GM19099 (cell line): ENCODE results near the gene ABCA7.

ENCODE experiments used
- POLR2A ChIP-seq: IDR thresholded peaks from 3 replicates; pipeline ENCODE4 v1.6.1; 2011; ENCODE audit warnings: low read depth; ENCODE audit not compliant: insufficient read length; ENCODE audit errors: extremely low read depth

Gene ABCA7

DNA sequence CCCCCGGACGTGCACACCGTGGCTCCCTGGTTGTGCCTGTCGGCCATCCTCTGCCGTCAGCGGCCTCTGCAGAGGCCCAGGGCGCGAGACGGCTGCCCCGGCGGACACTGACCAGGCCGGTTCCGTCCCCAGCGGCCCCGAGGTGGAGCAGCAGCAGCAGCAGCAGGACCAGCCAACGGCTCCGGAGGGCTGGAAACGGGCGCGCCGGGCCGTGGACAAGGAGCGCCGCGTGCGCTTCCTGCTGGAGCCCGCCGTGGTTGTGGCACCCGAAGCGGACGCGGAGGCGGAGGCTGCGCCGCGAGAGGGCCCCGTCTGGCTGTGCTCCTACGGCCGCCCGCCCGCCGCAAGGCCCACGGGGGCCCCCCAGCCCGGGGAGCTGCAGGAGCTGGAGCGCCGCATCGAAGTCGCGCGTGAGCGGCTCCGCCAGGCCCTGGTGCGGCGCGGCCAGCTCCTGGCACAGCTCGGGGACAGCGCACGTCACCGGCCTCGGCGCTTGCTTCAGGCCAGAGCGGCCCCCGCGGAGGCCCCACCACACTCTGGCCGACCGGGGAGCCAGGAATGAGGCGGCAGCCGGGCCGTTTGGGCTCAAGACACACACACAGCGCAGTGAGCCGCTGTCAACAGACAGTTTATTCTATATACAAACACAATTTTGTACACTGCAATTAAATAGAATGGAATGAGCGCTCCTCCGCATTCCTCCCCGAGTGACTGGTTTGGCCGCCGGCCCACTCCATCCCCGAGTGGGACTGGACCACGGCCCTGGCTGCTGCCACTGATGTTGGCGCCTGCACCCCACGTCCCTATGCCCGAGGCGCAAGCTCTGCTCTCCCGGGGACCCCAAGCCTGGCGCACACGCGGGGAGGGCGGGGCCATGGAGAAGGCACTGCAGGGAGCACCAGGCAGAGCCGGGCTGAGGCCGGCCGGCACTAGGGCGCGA is 30.6 kb upstream of the ABCA7 start:
- TF ChIP-seq POLR2A: no peak

DNA sequence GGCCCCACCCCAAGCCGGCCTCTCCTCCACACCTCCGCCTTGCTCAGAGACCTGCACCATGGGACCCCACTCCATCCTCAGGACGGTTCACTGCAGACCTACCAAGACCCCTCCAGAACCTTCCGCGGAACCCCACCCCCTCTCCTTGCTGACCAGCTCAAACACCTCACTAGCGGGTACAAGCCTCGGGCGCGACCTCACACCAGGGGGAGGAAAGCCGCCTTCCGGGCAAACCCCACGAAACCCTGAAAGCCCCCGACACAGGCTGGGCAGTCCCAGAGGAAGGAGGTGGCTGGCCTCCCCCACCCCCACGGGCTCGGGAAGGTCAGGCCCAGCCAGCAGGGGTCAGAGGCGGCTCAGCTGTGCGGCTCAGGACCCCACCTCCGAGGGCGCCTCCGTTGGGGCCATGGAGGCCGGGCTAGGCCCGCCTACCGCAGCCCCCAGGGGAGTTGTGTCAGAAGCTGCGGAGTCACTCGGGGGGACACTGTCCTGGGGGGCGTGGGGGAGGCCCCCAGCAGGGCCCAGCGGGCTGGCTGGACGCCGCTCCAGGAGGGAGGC is 29.8 kb upstream of the ABCA7 start:
- TF ChIP-seq POLR2A: no peak

DNA sequence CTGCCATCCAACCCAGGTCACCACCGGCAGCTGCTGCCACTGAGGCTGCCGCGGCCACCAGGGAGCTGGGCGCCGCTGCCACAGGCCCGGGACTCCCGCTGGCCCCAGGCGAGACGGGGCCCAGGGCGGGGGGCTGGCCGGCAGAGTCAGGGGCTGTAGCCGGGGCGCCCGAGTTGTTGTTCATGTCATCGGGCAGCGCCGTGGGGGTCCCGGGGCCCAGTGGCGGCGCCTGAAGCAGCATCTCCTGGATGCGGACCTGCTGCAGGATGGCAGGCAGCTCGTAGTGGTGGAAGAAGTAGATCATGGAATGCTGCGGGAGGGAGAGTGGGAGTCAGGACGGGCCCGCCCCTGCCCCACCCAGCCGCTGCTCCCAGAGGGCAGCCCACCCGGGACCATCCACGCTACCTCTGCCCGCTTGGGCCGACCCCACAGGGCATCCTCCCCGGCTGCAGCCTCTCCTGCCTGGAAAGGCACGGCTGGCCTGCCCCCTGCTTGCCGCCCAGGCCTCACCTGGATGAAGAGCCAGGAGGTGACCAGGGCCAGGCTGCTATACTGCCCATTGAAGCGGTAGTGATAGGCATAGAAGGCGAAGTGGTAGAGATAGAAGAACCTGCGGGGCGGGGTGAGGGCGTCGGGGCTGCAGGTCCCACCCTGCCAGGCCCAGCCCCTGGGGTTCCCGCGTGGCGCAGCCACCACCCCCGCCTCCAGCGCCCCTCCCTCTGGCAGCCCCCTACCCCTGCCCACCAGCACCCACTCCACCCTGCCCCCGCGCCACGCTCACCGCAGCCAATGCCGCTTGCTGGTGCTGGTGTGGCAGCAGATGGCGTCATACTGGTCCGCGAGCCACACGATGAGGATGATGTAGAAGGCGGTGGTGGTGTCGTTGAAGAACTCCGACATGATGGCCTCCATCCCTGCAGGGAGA is 29.1 kb upstream of the ABCA7 start:
- TF ChIP-seq POLR2A: no peak

DNA sequence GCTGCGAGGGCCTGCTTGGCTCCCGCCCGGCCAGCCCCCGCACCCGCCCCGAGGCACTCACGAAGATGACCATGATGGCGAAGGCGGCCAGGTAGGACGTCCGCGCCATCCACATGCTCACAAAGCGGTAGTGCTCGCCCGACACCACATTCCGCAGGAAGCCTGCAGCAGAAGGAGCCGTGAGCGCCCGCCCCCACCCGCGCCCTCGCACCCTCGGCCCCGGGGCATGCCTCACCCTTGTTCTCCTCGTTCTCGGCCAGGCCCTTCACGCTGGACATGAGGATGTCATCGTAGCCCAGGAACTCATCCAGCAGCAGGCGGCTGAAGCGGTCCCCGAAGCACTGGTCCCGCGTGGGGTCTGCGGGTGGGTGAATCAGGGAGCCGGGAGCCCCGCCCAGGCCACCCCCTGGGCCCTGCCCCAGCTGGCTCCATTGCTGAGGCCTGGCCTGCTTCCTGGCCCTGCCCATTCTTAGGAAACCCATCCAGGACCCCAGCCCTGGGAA is 28.0 kb upstream of the ABCA7 start:
- TF ChIP-seq POLR2A: no peak

DNA sequence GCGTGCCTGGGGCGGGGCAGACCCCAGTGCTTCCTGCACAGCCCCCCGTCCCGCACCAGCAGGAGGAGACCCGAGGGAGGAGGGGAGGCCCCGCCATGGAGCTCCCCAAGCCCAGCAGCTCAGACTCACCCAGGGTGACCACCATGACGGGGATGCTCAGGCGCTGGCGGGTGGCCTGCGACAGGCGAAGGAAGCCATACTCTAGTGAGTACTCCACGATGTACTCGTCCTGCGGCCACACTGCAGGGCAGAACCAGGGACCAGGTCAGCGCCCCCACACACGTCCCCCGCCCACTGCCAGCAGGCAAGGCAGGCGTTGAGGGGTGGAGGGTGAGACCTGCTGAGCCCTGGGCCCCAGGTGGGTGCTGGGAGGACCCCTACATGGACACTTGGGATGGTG is 27.6 kb upstream of the ABCA7 start:
- TF ChIP-seq POLR2A: no peak

DNA sequence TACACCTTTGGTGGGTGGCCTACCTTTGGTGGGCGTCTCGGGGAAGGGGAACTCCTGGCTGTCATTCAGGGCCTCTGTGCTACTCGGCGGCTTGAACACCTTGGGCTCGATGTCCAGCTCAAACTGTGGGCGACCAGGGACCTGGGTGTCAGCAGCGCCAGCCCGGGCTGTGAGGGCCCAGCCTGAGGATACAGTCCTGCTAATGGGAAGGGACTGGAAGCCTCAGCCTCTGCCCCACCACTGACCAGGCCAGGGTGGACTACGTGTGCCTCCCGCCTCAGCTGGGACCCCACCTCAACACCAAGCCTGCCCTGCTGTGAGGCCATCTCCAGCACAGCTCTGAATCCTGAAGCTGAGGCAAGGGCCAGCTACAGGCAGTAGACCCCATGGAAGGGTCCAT is 26.7 kb upstream of the ABCA7 start:
- peak; percentile 7 for TF ChIP-seq POLR2A

DNA sequence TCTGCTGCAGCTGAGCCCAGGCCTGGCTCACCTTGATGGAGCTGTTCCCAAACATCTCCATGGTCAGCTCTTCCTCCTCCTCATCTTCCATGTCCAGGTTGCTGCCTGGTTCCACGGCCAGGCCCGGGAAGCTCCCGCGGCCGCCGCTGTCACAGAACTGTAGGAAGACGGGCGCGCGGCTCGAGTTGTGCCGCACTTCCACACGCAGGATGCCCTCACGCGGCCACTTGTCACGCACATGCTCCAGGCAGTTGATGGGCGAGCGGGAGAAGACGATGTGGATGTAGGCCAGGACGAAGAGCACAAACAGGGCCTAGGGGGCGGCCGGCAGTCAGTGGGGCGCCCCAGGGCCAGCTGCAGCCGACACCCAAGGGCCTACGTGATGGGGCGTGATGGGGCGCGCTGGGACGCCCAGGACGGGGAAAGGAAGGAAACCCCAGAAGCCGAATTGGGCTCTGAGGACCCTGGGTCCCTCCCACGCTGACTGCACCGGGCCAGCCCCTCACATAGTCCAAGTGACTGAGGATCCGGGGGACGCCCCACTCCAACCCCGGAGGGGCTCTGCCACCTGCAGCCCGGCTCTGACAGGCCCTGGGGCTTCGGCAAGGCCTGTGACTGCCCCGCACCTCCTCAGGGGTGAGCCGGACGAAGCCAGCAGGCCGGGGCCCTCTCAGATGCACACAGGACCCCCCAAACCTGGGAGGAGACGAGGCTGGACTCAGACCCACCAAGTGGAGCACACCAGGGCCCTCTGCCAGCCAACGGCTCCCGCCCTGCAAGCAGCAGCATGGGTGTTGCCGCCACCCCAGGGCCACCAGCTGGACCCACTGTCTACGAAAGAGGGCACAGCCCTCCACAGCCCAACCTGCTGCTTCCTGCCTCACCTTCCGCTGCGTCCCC is 25.5 kb upstream of the ABCA7 start:
- TF ChIP-seq POLR2A: no peak

DNA sequence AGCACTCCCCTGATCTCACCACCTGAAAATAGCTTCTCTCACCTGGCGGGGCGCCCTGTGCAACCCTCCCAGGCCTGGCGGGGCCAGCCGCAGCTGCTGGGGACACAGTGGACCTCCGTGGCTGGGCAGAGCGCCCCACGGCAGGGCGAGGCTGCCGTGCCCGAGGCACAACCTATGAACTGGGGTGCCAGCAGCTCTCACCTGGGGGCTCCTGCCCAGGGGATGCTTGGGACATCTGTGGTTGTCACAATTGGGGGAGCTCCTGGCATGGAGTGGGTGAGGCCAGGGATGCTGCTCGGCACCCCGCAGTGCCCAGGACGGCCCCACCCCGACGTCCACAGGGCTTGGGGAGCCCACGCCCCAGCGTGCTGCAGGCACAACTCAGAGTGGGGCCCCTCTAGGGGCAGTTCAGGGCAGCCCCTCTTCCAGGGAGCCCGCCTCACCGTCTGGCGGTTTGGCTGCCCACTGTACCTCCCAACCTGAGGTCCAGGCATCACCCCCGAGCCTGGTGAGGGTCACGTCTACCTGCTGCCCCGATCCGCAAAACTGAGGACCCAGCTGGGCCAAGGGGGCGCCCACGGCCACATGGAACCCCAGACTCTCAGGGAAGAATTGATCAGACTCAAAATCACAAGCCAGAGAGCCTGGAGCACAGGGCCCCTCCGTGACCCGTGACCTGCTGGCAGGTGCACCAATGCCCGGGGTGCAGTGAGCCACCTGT is 24.7 kb upstream of the ABCA7 start:
- TF ChIP-seq POLR2A: no peak

DNA sequence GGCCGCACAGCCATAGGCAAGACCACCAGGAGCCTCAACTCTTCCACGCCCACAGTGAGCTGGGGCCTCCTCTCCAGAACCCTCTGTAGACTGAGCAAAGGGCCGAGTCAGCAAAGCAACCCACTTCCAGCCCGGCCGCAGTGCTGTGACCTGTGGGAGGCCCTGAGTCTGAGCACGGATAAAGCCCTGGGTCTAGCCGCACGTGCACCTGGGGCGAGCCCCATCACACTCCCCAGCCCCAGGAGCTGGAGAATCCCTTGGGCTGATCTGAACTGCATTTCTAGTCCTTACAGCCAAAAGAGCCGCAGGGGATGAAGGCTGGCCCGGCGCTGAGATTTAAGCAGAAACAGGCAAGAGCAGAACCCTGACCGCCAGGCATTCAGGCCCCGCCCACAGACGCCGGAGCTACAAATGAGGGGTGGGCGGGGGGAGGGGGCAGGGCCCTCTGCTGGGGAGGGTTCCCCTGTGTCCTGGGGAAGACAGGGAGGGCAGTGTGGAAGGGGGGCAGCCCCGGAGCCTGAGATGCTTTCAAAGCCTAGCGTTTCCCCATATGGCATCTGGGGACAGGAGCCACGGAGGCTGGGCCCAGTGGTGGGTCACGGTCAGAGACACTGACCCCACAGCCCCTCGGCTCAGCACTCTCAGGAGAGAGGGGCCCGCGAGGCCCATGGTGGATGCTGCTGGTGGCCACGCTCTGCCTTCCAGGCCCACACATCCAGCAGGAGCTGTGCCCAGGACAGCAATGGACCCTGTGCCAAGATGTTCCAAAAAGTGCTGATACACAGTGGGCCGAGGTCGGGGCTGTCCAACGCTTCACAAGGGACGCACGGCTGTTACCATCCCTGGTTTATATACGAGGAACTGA is 23.9 kb upstream of the ABCA7 start:
- TF ChIP-seq POLR2A: no peak

DNA sequence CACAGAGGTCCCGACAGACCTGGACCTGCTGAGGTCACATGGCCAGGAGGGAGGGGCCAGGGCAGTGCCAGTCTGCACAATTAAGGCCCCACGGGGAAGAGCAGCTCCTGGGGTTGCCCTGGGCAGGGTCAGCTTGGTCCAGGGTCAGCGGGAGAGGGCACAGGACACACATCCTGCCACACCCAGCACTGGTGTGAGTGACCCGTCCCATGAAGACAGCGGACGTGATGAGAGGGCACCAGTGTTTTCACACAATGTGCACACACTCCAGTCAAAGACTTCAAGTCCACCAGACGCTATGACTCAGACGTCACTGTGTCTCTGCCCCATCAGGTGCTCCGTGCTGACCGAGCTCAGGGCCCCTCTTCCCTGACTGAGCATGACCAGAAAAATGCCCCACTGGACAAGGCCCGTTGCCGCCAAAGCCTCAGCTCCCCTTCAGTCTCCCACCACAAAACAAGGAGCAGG is 23.2 kb upstream of the ABCA7 start:
- no peak for TF ChIP-seq POLR2A

DNA sequence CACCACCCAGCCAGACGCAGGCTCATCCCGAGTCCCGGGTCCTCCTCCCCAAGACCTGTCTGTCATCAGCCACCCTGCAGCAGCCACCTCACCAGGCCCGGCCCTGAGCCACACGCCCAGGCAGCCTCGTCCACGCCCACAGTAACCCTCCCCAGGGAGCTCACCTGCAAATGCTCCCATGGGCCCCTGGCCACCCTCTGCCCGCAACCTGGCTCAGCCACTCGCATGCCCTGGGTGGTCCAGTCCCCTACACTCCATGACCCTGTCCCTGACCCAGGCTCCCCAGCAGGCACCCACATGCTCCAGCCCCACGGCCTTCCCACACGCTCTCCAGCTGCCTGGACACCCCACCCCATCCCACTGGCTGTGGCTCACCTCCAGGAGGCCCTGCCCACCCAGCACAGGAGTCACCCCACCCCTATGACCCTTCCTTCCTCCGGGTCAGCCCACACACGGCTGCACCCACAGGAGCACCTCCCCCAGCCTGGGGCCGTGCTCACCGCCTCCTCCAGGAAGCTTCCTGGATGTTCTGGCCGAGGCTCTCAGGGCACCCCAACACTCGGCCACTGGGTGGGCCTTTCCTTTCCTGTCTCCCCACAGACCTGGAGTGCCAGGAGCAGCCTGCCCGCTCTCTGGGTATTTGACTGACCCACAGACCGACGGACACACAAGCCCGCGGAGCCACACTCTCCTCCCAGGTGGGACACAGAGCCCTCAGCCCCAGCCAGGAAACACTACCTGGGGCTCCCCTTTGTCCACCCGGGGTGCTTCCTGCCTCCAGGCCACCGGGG is 22.6 kb upstream of the ABCA7 start:
- no peak for TF ChIP-seq POLR2A

DNA sequence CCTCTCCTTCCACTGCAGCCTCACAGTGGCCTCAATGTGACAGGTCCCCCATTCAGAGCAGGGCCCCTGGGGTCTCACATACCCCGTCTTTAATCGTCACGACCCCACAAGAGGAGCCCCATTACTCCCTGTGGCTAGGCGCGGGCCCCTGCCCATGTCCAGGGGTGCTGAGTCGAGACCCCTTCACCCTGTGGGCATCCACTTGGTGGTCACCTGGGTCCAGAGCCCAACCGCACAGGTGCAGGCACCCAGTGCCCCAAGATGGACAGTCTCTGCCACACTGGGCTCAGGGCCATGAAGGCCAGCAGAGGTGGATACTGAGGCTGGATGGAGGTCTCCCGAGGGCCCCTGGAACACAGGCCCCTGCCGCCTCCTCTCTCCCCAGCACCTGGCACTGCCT is 22.0 kb upstream of the ABCA7 start:
- TF ChIP-seq POLR2A: no peak

DNA sequence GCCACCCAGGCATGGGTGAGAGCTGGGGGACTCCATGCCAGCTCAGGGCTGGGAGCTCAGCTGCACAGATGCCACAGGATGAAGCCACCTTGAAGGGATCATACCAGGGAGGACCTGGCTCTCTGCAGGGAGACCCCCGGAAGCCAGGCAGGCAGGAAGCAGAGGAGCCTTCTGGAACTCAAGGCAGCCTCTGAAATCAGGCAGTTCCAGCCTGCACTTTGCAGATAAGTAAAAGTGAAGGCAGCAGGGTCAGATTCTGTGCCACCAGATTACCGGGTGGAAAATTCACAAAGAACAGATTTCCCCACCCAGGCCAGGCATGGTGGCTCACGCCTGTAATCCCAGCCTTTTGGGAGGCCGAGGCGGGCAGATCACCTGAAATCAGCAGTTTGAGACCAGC is 21.5 kb upstream of the ABCA7 start:
- TF ChIP-seq POLR2A: no peak
